PC-3 (cell line): ENCODE data around the gene ZBTB49.

Source experiments
- EZH2 ChIP-seq: fragments of 300-600 bp; sonication (generic); IDR thresholded peaks from one replicate; pipeline ENCODE4 v1.6.1; 2017; ENCODE audit warnings: antibody characterized with exemption, mild to moderate bottlenecking, low read length; ENCODE audit not compliant: unreplicated experiment
- TF ChIP-seq, protein P1 (sequence below): fragments of 300-600 bp; sonication (generic); conservative IDR thresholded peaks from 2 replicates; pipeline ENCODE4 v1.5.1; 2017; ENCODE audit warnings: antibody characterized with exemption, low read depth, mild to moderate bottlenecking, low read length

DNA sequence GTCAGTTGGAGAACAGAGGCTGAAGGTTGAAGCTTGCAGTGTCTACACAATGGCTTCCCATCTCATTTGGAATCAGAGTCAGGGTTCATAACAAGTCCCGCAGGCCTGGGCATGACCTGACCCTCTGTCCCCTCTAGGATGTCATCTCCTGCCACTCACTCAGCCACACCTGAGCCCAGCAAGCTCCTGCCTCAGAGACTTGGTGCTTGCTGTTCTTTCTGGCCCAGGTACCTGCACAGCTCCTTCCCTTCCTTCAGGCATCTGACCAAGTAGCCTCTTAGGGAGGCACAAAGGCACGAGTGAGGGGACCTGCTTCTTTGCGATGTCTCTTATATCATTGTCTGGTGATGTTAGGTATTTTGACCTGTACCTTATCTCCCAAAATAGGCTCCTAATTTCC lies 9.0 kb downstream of the ZBTB49 start:
- TF ChIP-seq, protein P1, sequence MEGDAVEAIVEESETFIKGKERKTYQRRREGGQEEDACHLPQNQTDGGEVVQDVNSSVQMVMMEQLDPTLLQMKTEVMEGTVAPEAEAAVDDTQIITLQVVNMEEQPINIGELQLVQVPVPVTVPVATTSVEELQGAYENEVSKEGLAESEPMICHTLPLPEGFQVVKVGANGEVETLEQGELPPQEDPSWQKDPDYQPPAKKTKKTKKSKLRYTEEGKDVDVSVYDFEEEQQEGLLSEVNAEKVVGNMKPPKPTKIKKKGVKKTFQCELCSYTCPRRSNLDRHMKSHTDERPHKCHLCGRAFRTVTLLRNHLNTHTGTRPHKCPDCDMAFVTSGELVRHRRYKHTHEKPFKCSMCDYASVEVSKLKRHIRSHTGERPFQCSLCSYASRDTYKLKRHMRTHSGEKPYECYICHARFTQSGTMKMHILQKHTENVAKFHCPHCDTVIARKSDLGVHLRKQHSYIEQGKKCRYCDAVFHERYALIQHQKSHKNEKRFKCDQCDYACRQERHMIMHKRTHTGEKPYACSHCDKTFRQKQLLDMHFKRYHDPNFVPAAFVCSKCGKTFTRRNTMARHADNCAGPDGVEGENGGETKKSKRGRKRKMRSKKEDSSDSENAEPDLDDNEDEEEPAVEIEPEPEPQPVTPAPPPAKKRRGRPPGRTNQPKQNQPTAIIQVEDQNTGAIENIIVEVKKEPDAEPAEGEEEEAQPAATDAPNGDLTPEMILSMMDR, result no peak
- no peak for TF ChIP-seq EZH2
